Upper lobe of left lung (tissue), 6 donors: ENCODE results near the gene IGSF3. TPM values are rescaled to one million over a fixed set of nuclear protein-coding genes. Genes with fewer than 3 reads are reported as not detected.
A peak's percentile ranks its signal among the peaks of the same experiment; 100 is the strongest.

Experiments
- ATAC-seq, 2 donors: fragments of 200-7000 bp; cut with Tn5 transposase; one replicate each; pipeline ENCODE4 v1.9.1; 2022; ENCODE audit warnings: mild to moderate bottlenecking in 2 of 2, moderate library complexity in 2 of 2; ENCODE audit not compliant: low FRiP score in 2 of 2
- DNase-seq, 2 donors: peaks; one replicate each; pipeline ENCODE4 v3.0.0-alpha.2; 2019 to 2020
- H3K27ac ChIP-seq, 4 donors: fragments of 200-600 bp; sonication (generic); one replicate each; pipeline ENCODE4 v1.5.1; 2016 to 2019
- H3K27me3 ChIP-seq, 4 donors: fragments of 200-600 bp; sonication (generic); one replicate each; pipeline ENCODE4 v1.5.1; 2017 to 2019
- H3K36me3 ChIP-seq, 4 donors: fragments of 200-600 bp; sonication (generic); one replicate each; pipeline ENCODE4 v1.5.1; 2016 to 2019
- H3K4me1 ChIP-seq, 4 donors: fragments of 200-600 bp; sonication (generic); one replicate each; pipeline ENCODE4 v1.5.1; 2018 to 2019
- H3K4me3 ChIP-seq, 4 donors: fragments of 200-600 bp; sonication (generic); one replicate each; pipeline ENCODE4 v1.5.1; 2017 to 2019; ENCODE audit warnings: mild to moderate bottlenecking in 2 of 4, moderate library complexity in 1 of 4
- H3K9me3 ChIP-seq, 4 donors: fragments of 200-600 bp; sonication (generic); one replicate each; pipeline ENCODE4 v1.5.1; 2018 to 2019
- CTCF ChIP-seq, 6 experiments: fragments of 450-650 bp in 4 of 6; fragments of 200-600 bp in 2 of 6; sonication (generic) in 2 of 6; IDR thresholded peaks; one replicate each; pipeline ENCODE4 v1.5.1; 2016 to 2019; ENCODE audit warnings: antibody characterized with exemption in 6 of 6
- EP300 ChIP-seq, 4 donors: sonication (generic); formaldehyde crosslinking; IDR thresholded peaks; one replicate each; pipeline ENCODE4 v1.5.1; 2017; ENCODE audit warnings: antibody characterized with exemption in 4 of 4, control low read depth in 2 of 4
- POLR2A ChIP-seq, 4 donors: fragments of 450-650 bp; IDR thresholded peaks; one replicate each; pipeline ENCODE4 v1.5.1; 2016 to 2017; ENCODE audit warnings: antibody characterized with exemption in 4 of 4, mild to moderate bottlenecking in 2 of 4
- POLR2AphosphoS5 ChIP-seq, 2 donors: sonication (generic); formaldehyde crosslinking; IDR thresholded peaks; one replicate each; pipeline ENCODE4 v1.5.1; 2017; ENCODE audit warnings: antibody characterized with exemption in 2 of 2
- WGBS, 2 donors: methylation state at CpG; one replicate each; pipeline ENCODE4 v1.1.5; 2017 to 2018; 5-methylcytosine and 5-hydroxymethylcytosine counted together
- total RNA-seq, 6 donors: library from RNA; depleted of rRNA in 4 of 6; stranded (reverse); fragments of >200 nt in 4 of 6; gene quantifications; one replicate each; pipeline versions ENCODE4 v1.1.0 to v1.2.1, GENCODE V29; 2016 to 2021
- donor health status: DM: no; HTN: no; CAD: no; lungs with moderate emphysema.
- donor health status: DM: no; HTN: yes; CAD: no; lungs with severe emphysema.

Gene IGSF3
- total RNA-seq, 6 donors from 2014 or later = 15.1 to 28.3 (median 23.7) TPM

GRCh38 chr1:116538544-116538943, 129.0 kb downstream of the IGSF3 start:
- Histone ChIP-seq H3K27ac (peak overlapping the region in 1 of 4 donors; percentile 27), H3K4me1 (peaks cover 5 to 15% (median 8%) of the 10 kb centered on the region in 4 donors), H3K36me3 (peaks cover 7 to 59% (median 35%) of the 10 kb centered on the region in 4 donors), H3K4me3 (no peak overlapping the region), H3K27me3 (no peaks in the 10 kb centered on the region), H3K9me3 (no peaks in the 10 kb centered on the region)
- ATAC-seq = no peak
- 91 to 100% methylated on average over 1 of the region's 1 CpG for WGBS, 2 donors
- no peak for DNase-seq
- no peak for TF ChIP-seq CTCF (IDR thresholded peaks at IDR 0.05)
- TF ChIP-seq POLR2A (IDR thresholded peaks at IDR 0.05) = no peak
- TF ChIP-seq POLR2AphosphoS5 (IDR thresholded peaks at IDR 0.05) = no peak
- TF ChIP-seq EP300 (IDR thresholded peaks at IDR 0.05) = no peak

- TF ChIP-seq POLR2A (IDR thresholded peaks at IDR 0.05) (no peak), EP300 (IDR thresholded peaks at IDR 0.05) (no peak), CTCF (IDR thresholded peaks at IDR 0.05) (no peak), POLR2AphosphoS5 (IDR thresholded peaks at IDR 0.05) (no peak)
- Histone ChIP-seq H3K27ac (peak overlapping the region in 2 of 4 donors; percentile 27 to 44), H3K27me3 (no peaks in the 10 kb centered on the region), H3K36me3 (peaks cover 4 to 59% (median 30%) of the 10 kb centered on the region in 4 donors), H3K4me1 (peaks cover 5 to 15% (median 8%) of the 10 kb centered on the region in 4 donors), H3K9me3 (no peaks in the 10 kb centered on the region), H3K4me3 (no peak overlapping the region)
- ATAC-seq = no peak
- WGBS, 2 donors = 63 to 79% methylated on average over 1 of the region's 1 CpG
- DNase-seq = no peak
These were observed 129.6 kb downstream of the IGSF3 start for GRCh38 chr1:116537898-116538297.

- Histone ChIP-seq H3K36me3 (peaks cover 4 to 64% (median 26%) of the 10 kb centered on the region in 4 donors), H3K4me1 (peaks cover 5 to 15% (median 9%) of the 10 kb centered on the region in 4 donors), H3K27me3 (no peaks in the 10 kb centered on the region), H3K27ac (no peak overlapping the region), H3K4me3 (no peak overlapping the region), H3K9me3 (no peaks in the 10 kb centered on the region)
- TF ChIP-seq POLR2A (IDR thresholded peaks at IDR 0.05) = no peak
- TF ChIP-seq CTCF (IDR thresholded peaks at IDR 0.05) = no peak
- no peak for TF ChIP-seq POLR2AphosphoS5 (IDR thresholded peaks at IDR 0.05)
- no peak for TF ChIP-seq EP300 (IDR thresholded peaks at IDR 0.05)
- DNase-seq = no peak
- peak in 1 of 2 donors; percentile 28 for ATAC-seq
- WGBS, 2 donors = 74 to 83% methylated on average over 3 of the region's 3 CpGs
These were observed 130.3 kb downstream of the IGSF3 start for GRCh38 chr1:116537040-116537831.

- DNase-seq (peak in 1 of 2 donors; percentile 77), ATAC-seq (no peak)
- no peak overlapping the region for H3K27ac ChIP-seq
- peaks cover 4 to 54% (median 27%) of the 10 kb centered on the region in 4 donors for H3K36me3 ChIP-seq
- H3K4me1 ChIP-seq = peaks cover 0 to 10% (median 2%) of the 10 kb centered on the region in 4 donors
- TF ChIP-seq CTCF (IDR thresholded peaks at IDR 0.05) (no peak), POLR2A (IDR thresholded peaks at IDR 0.05) (no peak), EP300 (IDR thresholded peaks at IDR 0.05) (no peak), POLR2AphosphoS5 (IDR thresholded peaks at IDR 0.05) (no peak)
- H3K9me3 ChIP-seq = no peaks in the 10 kb centered on the region
- WGBS, 2 donors = 92 to 93% methylated on average over 25 to 45 of the region's 45 CpGs
- no peak overlapping the region for H3K4me3 ChIP-seq
- H3K27me3 ChIP-seq = no peaks in the 10 kb centered on the region
These were observed 133.4 kb downstream of the IGSF3 start for GRCh38 chr1:116534014-116534739.
